ENCODE results near the gene ERMARD.

ERMARD gene

DNA sequence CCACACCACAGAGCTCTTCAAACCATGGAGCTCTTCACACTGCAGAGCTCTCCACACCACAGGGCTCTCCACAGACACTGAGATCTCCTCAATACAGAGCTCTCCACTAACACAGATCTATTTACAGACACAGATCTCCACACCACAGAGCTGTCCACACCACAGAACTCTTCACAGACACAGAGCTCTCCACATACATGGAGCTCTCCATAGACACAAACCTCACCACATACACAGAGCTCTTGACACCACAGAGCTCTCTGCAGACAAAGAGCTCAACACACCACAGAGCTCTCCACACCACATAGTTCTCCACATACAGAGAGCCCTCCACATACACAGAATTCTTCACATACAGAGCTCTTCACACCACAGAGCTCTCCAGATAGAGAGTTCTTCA lies 53.0 kb downstream of the ERMARD start:
- TF ChIP-seq, protein P1, sequence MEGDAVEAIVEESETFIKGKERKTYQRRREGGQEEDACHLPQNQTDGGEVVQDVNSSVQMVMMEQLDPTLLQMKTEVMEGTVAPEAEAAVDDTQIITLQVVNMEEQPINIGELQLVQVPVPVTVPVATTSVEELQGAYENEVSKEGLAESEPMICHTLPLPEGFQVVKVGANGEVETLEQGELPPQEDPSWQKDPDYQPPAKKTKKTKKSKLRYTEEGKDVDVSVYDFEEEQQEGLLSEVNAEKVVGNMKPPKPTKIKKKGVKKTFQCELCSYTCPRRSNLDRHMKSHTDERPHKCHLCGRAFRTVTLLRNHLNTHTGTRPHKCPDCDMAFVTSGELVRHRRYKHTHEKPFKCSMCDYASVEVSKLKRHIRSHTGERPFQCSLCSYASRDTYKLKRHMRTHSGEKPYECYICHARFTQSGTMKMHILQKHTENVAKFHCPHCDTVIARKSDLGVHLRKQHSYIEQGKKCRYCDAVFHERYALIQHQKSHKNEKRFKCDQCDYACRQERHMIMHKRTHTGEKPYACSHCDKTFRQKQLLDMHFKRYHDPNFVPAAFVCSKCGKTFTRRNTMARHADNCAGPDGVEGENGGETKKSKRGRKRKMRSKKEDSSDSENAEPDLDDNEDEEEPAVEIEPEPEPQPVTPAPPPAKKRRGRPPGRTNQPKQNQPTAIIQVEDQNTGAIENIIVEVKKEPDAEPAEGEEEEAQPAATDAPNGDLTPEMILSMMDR (IDR thresholded peaks at IDR 0.05; ENCODE audit: low read depth, low read length): no peak
- no peak overlapping the region for H3K4me3 ChIP-seq (ENCODE audit: low read depth, low read length)
- in situ Hi-C loops (cut with HindIII; ENCODE audit: low sequenced_read_pairs): no loop called here
- DNase-seq (ENCODE audit: low read depth, low spot score): no peak

DNA sequence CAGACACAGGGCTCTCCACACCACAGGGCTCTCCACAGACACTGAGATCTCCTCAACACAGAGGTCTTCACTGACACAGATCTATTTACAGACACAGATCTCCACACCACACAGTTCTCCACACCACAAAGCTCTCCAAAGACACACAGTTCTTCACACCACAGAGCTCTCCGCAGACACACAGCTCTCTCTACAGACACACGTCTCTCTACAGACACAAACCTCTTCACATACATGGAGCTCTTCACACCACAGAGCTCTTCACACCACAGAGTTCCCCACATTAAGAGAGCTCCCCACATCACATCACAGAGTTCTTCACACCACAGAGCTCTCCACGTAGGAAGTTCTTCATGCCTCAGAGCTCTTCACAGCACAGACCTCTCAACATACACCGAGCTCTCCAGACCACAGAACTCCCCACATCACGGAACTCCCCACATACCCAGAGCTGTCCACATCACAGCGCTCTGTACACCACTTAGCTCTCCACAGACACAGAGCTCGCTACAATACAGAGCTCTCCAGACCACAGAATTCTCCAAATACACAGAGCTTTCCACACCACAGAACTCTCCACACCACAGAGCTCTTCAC lies 53.9 kb downstream of the ERMARD start:
- TF ChIP-seq, protein P1 (IDR thresholded peaks at IDR 0.05; ENCODE audit: low read depth, low read length): no peak
- in situ Hi-C loops (cut with HindIII; ENCODE audit: low sequenced_read_pairs): no loop called here
- no peak overlapping the region for H3K4me3 ChIP-seq (ENCODE audit: low read depth, low read length)
- DNase-seq (ENCODE audit: low read depth, low spot score): no peak

DNA sequence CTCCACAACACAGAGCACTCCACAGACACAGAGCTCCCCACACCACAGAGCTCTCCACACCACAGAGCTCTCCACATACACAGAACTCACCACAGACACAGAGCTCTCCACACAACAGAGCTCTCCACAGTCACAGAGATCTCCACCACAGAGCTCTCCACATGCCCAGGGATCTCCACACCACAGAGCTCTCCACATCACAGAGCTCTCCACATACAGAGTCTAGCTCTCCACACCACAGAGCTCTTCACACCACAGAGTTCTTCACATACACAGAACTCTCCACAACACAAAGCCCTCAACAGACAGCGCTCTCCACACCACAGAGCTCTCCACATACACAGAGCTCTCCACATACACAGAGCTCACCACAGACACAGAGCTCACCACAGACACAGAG lies 55.3 kb downstream of the ERMARD start:
- no peak overlapping the region for H3K4me3 ChIP-seq (ENCODE audit: low read depth, low read length)
- DNase-seq (ENCODE audit: low read depth, low spot score): no peak
- TF ChIP-seq, protein P1 (IDR thresholded peaks at IDR 0.05; ENCODE audit: low read depth, low read length): no peak
- in situ Hi-C loops (cut with HindIII; ENCODE audit: low sequenced_read_pairs): no loop called here

DNA sequence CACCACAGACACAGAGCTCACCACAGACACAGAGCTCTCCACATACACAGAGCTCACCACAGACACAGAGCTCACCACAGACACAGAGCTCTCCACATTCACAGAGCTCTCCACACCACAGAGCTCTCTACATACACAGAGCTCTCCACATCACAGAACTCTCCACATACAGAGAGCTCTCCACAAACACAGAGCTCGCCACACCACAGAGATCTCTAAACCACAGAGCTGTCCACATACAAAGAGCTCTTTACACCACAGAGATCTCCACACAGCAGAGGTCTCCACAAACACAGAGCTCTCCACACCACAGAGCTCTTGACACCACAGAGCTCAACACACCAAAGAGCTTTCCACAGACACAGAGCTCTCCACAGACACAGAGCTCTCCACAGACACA lies 55.8 kb downstream of the ERMARD start:
- in situ Hi-C loops (cut with HindIII; ENCODE audit: low sequenced_read_pairs): no loop called here
- TF ChIP-seq, protein P1 (IDR thresholded peaks at IDR 0.05; ENCODE audit: low read depth, low read length): no peak
- H3K4me3 ChIP-seq (ENCODE audit: low read depth, low read length): no peak overlapping the region
- DNase-seq (ENCODE audit: low read depth, low spot score): no peak

DNA sequence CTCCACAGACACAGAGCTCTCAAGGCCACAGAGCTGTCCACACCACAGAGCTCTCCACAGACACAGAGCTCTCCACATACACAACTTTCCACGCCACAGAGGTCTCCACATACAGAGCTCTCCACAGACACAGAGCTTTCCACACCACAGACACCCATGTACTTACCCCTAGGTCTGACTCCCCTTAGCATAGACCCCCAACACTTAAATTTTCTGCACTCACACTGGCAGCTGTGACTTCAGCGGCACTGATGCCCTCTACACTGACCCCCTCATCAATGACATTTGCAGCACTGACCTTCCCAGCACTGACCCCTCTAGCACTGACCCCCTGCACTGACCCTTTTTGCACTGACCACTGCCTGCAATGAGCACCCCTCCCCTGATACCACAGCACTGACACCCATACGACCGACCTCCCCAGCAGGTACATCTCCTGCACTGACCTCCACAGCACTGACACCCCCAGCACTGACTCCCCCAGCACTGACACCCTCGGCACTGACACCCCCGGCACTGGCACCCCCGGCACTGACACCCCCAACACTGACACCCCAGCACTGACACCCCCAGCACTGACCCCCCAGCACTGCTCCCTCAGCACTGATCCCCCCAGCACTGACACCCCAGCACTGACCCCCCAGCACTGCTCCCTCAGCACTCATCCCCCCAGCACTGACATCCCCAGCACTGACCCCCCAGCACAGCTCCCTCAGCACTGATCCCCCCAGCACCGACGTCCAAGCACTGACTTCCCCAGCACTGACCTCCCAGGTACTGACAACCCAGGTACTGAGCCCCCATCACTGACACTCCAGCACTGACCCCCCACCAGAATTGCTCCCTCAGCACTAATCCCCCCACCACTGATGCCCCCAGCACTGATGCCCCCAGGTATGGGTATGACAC lies 56.5 kb downstream of the ERMARD start:
- no peak overlapping the region for H3K4me3 ChIP-seq (ENCODE audit: low read depth, low read length)
- in situ Hi-C loops (cut with HindIII; ENCODE audit: low sequenced_read_pairs): no loop called here
- TF ChIP-seq, protein P1 (IDR thresholded peaks at IDR 0.05; ENCODE audit: low read depth, low read length): no peak
- no peak for DNase-seq (ENCODE audit: low read depth, low spot score)

DNA sequence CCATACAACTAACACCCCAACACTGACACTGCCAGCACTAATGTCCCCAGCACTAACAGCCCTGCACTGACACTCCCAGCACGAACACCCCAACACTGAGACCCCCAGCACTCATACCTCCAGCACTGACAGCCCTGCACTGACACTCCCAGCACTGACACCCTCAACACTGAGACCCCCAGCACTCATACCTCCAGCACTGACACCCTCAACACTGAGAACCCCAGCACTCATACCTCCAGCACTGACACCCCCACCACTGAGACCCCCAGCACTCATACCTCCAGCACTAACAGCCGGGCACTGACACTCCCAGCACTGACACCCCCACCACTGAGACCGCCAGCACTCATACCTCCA lies 57.2 kb downstream of the ERMARD start:
- no peak for DNase-seq (ENCODE audit: low read depth, low spot score)
- in situ Hi-C loops (cut with HindIII; ENCODE audit: low sequenced_read_pairs): no loop called here
- H3K4me3 ChIP-seq (ENCODE audit: low read depth, low read length): no peak overlapping the region
- TF ChIP-seq, protein P1 (IDR thresholded peaks at IDR 0.05; ENCODE audit: low read depth, low read length): no peak

Data from astrocyte of the spinal cord (primary cell).